ENCODE results near the gene KLC4.
"Not testable (repeated sequence)": the region's sequence is repeated elsewhere in the genome, so short reads cannot be mapped to it uniquely, and the experiment has no call there.

The KLC4 gene

GRCh38 chr6:43038727-43039126, 20.7 kb upstream of the KLC4 start:
- Histone ChIP-seq H3K27ac (no peak overlapping the region), H3K27me3 (ENCODE audit: control insufficient read depth, insufficient read depth, low read length) (no peaks in the 10 kb centered on the region), H3K9ac (no peak overlapping the region), H3K9me3 (ENCODE audit: control insufficient read depth, low read length) (no peaks in the 10 kb centered on the region), H3K79me2 (no peaks in the 10 kb centered on the region), H3K4me2 (ENCODE audit: low read length) (no peak overlapping the region), H3K4me1 (no peaks in the 10 kb centered on the region), H3K4me3 (ENCODE audit: low read depth, low read length) (no peak overlapping the region), H3K36me3 (ENCODE audit: control insufficient read depth, insufficient read depth, low read length) (no peaks in the 10 kb centered on the region), H2AFZ (no peak overlapping the region)
- no peak for TF ChIP-seq CTCF (IDR thresholded peaks at IDR 0.05)

GRCh38 chr6:43040542-43041257, 18.7 kb upstream of the KLC4 start:
- Histone ChIP-seq H2AFZ (no peak overlapping the region), H3K9me3 (ENCODE audit: control insufficient read depth, low read length) (no peaks in the 10 kb centered on the region), H3K9ac (no peak overlapping the region), H3K4me3 (ENCODE audit: low read depth, low read length) (no peak overlapping the region), H3K27ac (no peak overlapping the region), H3K36me3 (ENCODE audit: control insufficient read depth, insufficient read depth, low read length) (no peaks in the 10 kb centered on the region), H3K4me1 (no peaks in the 10 kb centered on the region), H3K4me2 (ENCODE audit: low read length) (no peak overlapping the region), H3K27me3 (ENCODE audit: control insufficient read depth, insufficient read depth, low read length) (no peaks in the 10 kb centered on the region), H3K79me2 (no peaks in the 10 kb centered on the region)
- no peak for TF ChIP-seq CTCF (IDR thresholded peaks at IDR 0.05)

- H3K27me3 ChIP-seq (ENCODE audit: control insufficient read depth, insufficient read depth, low read length); H3K79me2 ChIP-seq; H3K4me3 ChIP-seq (ENCODE audit: low read depth, low read length); H3K36me3 ChIP-seq (ENCODE audit: control insufficient read depth, insufficient read depth, low read length); H3K4me2 ChIP-seq (ENCODE audit: low read length); H3K9me3 ChIP-seq (ENCODE audit: control insufficient read depth, low read length); H3K27ac ChIP-seq; H2AFZ ChIP-seq; H3K4me1 ChIP-seq; H3K9ac ChIP-seq: not testable (repeated sequence)
Observed at GRCh38 chr6:43041475-43041874, 18.0 kb upstream of the KLC4 start.

GRCh38 chr6:43043310-43043709, 16.1 kb upstream of the KLC4 start:
- Histone ChIP-seq H3K9me3 (ENCODE audit: control insufficient read depth, low read length) (no peaks in the 10 kb centered on the region), H3K9ac (no peak overlapping the region), H3K27ac (no peak overlapping the region), H3K4me2 (ENCODE audit: low read length) (no peak overlapping the region), H3K36me3 (ENCODE audit: control insufficient read depth, insufficient read depth, low read length) (no peaks in the 10 kb centered on the region), H3K27me3 (ENCODE audit: control insufficient read depth, insufficient read depth, low read length) (no peaks in the 10 kb centered on the region), H3K4me3 (ENCODE audit: low read depth, low read length) (no peak overlapping the region), H3K4me1 (no peaks in the 10 kb centered on the region), H2AFZ (no peak overlapping the region), H3K79me2 (no peaks in the 10 kb centered on the region)
- no peak for TF ChIP-seq CTCF (IDR thresholded peaks at IDR 0.05)

- no peaks in the 10 kb centered on the region for H3K36me3 ChIP-seq (ENCODE audit: control insufficient read depth, insufficient read depth, low read length)
- H3K9ac ChIP-seq = no peak overlapping the region
- H2AFZ ChIP-seq = no peak overlapping the region
- H3K4me2 ChIP-seq (ENCODE audit: low read length) = no peak overlapping the region
- TF ChIP-seq CTCF (IDR thresholded peaks at IDR 0.05) = no peak
- no peak overlapping the region for H3K27ac ChIP-seq
- H3K27me3 ChIP-seq (ENCODE audit: control insufficient read depth, insufficient read depth, low read length) = no peaks in the 10 kb centered on the region
- no peaks in the 10 kb centered on the region for H3K9me3 ChIP-seq (ENCODE audit: control insufficient read depth, low read length)
- H3K4me3 ChIP-seq (ENCODE audit: low read depth, low read length) = no peak overlapping the region
- H3K79me2 ChIP-seq = no peaks in the 10 kb centered on the region
- no peaks in the 10 kb centered on the region for H3K4me1 ChIP-seq
Observed at GRCh38 chr6:43045371-43045930, 14.0 kb upstream of the KLC4 start.
